GM19043 (cell line): ENCODE measurements around the gene RETREG3.

ENCODE experiments used
- ATAC-seq: cut with Tn5 transposase; IDR thresholded peaks from one replicate; pipeline ENCODE4 v1.9.1; 2021; ENCODE audit warnings: low read depth; ENCODE audit not compliant: unreplicated experiment

The RETREG3 gene

GRCh38 chr17:42536372-42537155 is 72.6 kb downstream of the RETREG3 start:
- ATAC-seq, result peak; percentile 49

- ATAC-seq, result peak; percentile 76
These were observed 73.2 kb downstream of the RETREG3 start, which contains the start of gene NAGLU for GRCh38 chr17:42536048-42536371. NAGLU (plus strand) TSS chr17:42536241; CDS start chr17:42536273, 32 bp downstream.

GRCh38 chr17:42535155-42536047 is 73.8 kb downstream of the RETREG3 start:
- ATAC-seq, result no peak

GRCh38 chr17:42531455-42532354 is 77.5 kb downstream of the RETREG3 start:
- ATAC-seq, result no peak

- ATAC-seq, result no peak
These were observed 78.2 kb downstream of the RETREG3 start for GRCh38 chr17:42530952-42531454.
